ENCODE data around the gene TWIST2.

DNA sequence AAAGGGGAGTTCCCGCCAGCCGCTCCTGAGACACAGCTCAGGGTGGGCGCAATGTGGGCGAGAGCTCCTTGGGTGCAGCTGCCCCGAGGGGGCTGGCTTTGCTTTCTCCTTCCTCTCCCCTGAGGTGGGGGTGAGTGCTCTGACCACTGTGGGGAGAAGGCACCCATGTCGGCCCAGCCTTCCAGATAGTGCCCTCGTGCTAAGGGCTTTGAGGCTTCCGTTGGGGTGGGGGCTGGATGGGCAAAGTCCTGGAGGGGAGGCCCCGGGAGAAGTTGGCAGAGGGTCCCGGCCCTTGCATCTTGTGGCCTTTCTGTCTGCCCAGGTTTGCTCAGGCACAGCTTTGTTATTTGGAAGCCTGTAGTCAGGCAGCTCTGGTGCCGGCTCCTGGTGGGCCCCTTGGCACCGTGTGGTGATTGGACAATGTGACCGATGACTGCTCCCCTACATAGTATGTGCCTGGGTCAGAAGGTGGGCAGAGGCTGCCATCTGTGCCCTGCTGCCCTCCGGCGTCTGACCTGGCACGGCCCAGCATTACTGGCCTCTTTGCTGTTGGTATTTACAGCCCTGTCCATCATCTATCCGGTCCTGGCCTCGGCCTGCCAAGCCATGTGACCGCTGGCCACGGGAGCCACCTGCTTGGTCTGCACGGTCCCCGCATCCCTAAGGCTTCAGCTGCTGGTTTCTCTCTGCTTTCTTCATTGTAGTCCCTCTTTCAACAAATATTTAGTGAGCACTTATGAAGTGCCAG lies 50.8 kb downstream of the TWIST2 start:
- TF ChIP-seq, protein P1, sequence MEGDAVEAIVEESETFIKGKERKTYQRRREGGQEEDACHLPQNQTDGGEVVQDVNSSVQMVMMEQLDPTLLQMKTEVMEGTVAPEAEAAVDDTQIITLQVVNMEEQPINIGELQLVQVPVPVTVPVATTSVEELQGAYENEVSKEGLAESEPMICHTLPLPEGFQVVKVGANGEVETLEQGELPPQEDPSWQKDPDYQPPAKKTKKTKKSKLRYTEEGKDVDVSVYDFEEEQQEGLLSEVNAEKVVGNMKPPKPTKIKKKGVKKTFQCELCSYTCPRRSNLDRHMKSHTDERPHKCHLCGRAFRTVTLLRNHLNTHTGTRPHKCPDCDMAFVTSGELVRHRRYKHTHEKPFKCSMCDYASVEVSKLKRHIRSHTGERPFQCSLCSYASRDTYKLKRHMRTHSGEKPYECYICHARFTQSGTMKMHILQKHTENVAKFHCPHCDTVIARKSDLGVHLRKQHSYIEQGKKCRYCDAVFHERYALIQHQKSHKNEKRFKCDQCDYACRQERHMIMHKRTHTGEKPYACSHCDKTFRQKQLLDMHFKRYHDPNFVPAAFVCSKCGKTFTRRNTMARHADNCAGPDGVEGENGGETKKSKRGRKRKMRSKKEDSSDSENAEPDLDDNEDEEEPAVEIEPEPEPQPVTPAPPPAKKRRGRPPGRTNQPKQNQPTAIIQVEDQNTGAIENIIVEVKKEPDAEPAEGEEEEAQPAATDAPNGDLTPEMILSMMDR (IDR thresholded peaks at IDR 0.05) = no peak
- TF ChIP-seq POLR2A (IDR thresholded peaks at IDR 0.05) (no peak), EP300 (IDR thresholded peaks at IDR 0.05) (no peak)
